Measurements from ENCODE around the gene ANKRD42.

The ANKRD42 gene

GRCh38 chr11:83287631-83288030 is 94.1 kb downstream of the ANKRD42 start:
- DNase-seq (ENCODE audit: low spot score): no peak

- DNase-seq (ENCODE audit: low spot score): peak; percentile 66
Measured at GRCh38 chr11:83292709-83293456, 99.4 kb downstream of the ANKRD42 start.

- DNase-seq (ENCODE audit: low spot score): no peak
Measured at GRCh38 chr11:83293457-83293774, 99.9 kb downstream of the ANKRD42 start.

GRCh38 chr11:83294208-83294607 is 100.7 kb downstream of the ANKRD42 start:
- no peak for DNase-seq (ENCODE audit: low spot score)

All from SW480 (cell line).